ENCODE measurements around the gene CTIF.

DNA sequence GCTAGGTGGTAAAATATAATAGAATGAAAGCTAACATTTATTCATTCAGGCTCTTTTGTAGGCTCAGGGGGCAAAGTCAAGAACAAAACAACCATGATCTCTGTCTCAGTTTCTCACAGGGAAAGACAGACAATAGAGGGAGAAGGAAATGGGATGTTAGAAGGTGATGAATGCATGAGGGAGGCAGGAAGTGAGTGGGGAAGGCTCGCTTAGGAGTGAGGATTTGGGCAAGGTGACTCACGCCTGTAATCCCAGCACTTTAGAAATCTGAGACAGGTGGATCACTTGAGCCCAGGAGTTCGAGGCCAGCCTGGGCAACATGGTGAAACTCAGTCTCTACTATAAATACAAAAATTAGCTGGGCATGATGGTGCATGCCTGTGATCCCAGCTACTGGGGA lies 88.4 kb downstream of the CTIF start:
- TF ChIP-seq POLR2A (IDR thresholded peaks at IDR 0.05; ENCODE audit: low read depth, low read length) (no peak), TAF1 (IDR thresholded peaks at IDR 0.05; ENCODE audit: borderline replicate concordance, low read depth, low read length) (no peak)
